ENCODE data around the gene LIPC. TPM values are rescaled to one million over a fixed set of nuclear protein-coding genes. Genes with fewer than 3 reads are reported as not detected.

LIPC gene
- total and polyA plus RNA-seq, 2 experiments from 2014 or later, result not detected

DNA sequence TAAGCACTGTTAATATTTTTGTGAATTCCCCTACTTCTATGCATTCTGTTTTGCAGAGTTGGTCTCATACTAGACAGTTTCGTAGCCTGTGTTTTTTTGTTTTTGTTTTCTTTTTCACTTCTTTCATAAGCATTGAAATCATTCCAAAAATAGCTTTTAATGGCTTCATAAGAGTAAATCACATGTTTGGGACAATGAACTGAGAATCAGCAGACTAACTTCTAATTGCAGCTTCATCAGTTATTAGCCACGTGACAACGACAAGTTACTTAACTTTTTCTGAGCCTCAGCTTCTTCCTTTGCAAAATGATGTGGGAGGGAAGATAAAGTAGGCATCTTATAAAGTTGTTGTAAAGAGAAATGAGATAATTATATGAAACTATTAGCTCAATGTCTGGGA lies 124.8 kb downstream of the LIPC start (continued):
- TF ChIP-seq, protein P1, sequence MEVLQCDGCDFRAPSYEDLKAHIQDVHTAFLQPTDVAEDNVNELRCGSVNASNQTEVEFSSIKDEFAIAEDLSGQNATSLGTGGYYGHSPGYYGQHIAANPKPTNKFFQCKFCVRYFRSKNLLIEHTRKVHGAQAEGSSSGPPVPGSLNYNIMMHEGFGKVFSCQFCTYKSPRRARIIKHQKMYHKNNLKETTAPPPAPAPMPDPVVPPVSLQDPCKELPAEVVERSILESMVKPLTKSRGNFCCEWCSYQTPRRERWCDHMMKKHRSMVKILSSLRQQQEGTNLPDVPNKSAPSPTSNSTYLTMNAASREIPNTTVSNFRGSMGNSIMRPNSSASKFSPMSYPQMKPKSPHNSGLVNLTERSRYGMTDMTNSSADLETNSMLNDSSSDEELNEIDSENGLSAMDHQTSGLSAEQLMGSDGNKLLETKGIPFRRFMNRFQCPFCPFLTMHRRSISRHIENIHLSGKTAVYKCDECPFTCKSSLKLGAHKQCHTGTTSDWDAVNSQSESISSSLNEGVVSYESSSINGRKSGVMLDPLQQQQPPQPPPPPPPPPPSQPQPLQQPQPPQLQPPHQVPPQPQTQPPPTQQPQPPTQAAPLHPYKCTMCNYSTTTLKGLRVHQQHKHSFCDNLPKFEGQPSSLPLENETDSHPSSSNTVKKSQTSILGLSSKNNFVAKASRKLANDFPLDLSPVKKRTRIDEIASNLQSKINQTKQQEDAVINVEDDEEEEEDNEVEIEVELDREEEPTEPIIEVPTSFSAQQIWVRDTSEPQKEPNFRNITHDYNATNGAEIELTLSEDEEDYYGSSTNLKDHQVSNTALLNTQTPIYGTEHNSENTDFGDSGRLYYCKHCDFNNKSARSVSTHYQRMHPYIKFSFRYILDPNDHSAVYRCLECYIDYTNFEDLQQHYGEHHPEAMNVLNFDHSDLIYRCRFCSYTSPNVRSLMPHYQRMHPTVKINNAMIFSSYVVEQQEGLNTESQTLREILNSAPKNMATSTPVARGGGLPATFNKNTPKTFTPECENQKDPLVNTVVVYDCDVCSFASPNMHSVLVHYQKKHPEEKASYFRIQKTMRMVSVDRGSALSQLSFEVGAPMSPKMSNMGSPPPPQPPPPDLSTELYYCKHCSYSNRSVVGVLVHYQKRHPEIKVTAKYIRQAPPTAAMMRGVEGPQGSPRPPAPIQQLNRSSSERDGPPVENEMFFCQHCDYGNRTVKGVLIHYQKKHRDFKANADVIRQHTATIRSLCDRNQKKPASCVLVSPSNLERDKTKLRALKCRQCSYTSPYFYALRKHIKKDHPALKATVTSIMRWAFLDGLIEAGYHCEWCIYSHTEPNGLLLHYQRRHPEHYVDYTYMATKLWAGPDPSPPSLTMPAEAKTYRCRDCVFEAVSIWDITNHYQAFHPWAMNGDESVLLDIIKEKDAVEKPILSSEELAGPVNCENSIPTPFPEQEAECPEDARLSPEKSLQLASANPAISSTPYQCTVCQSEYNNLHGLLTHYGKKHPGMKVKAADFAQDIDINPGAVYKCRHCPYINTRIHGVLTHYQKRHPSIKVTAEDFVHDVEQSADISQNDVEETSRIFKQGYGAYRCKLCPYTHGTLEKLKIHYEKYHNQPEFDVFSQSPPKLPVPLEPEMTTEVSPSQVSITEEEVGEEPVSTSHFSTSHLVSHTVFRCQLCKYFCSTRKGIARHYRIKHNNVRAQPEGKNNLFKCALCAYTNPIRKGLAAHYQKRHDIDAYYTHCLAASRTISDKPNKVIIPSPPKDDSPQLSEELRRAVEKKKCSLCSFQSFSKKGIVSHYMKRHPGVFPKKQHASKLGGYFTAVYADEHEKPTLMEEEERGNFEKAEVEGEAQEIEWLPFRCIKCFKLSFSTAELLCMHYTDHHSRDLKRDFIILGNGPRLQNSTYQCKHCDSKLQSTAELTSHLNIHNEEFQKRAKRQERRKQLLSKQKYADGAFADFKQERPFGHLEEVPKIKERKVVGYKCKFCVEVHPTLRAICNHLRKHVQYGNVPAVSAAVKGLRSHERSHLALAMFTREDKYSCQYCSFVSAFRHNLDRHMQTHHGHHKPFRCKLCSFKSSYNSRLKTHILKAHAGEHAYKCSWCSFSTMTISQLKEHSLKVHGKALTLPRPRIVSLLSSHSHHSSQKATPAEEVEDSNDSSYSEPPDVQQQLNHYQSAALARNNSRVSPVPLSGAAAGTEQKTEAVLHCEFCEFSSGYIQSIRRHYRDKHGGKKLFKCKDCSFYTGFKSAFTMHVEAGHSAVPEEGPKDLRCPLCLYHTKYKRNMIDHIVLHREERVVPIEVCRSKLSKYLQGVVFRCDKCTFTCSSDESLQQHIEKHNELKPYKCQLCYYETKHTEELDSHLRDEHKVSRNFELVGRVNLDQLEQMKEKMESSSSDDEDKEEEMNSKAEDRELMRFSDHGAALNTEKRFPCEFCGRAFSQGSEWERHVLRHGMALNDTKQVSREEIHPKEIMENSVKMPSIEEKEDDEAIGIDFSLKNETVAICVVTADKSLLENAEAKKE (CRISPR knock-in tag; IDR thresholded peaks at IDR 0.05), result no peak
- TF ChIP-seq EZH2phosphoT487 (IDR thresholded peaks at IDR 0.05; ENCODE audit: unreplicated experiment) (no peak), ZNF331 (CRISPR knock-in tag; IDR thresholded peaks at IDR 0.05; ENCODE audit: low read depth) (no peak), STAT1 (IDR thresholded peaks at IDR 0.05; ENCODE audit: unreplicated experiment) (no peak), NANOG (IDR thresholded peaks at IDR 0.05; ENCODE audit: borderline replicate concordance) (no peak), ZNF114 (CRISPR knock-in tag; IDR thresholded peaks at IDR 0.05) (no peak), CREB1 (CRISPR knock-in tag; IDR thresholded peaks at IDR 0.05; ENCODE audit: low read depth) (no peak)
- TF ChIP-seq, protein P2, sequence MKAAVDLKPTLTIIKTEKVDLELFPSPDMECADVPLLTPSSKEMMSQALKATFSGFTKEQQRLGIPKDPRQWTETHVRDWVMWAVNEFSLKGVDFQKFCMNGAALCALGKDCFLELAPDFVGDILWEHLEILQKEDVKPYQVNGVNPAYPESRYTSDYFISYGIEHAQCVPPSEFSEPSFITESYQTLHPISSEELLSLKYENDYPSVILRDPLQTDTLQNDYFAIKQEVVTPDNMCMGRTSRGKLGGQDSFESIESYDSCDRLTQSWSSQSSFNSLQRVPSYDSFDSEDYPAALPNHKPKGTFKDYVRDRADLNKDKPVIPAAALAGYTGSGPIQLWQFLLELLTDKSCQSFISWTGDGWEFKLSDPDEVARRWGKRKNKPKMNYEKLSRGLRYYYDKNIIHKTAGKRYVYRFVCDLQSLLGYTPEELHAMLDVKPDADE (IDR thresholded peaks at IDR 0.05), result no peak

DNA sequence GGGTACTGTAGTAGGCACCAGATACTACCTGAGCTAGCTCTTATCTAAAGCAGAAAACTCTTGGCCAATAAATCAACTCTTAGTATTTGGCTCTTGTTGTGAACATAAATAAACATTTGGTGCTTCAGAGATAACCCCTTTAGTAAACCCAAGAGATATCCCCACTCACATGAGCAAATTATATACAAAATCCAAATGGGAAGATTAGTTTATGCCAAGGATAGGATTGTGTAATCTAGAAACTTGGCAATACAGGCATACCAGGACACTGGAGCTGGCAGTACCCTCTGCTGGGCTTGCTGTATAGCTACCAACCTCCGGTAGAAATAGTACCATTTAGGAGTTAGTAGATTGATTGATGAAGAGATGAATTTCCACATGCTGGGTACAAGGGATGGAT lies 127.0 kb downstream of the LIPC start:
- Histone ChIP-seq H3F3A (replicated peaks; ENCODE audit: low read depth) (no peaks in the 10 kb centered on the region), H3K27ac (ENCODE audit: low read depth) (no peak overlapping the region), H3K4me2 (no peak overlapping the region), H2AFZ (no peak overlapping the region), H3K79me2 (replicated peaks; ENCODE audit: insufficient read depth) (no peaks in the 10 kb centered on the region), H3K9me2 (ENCODE audit: insufficient read depth) (0 out of 2 replicates have a peak, but pooled peaks cover 5% of the 10 kb centered on the region), H4K20me1 (replicated peaks; ENCODE audit: insufficient read depth) (no peaks in the 10 kb centered on the region), H3K4me1 (ENCODE audit: insufficient read depth) (peaks cover 11% of the 10 kb centered on the region), H3K36me3 (ENCODE audit: insufficient read depth) (no peaks in the 10 kb centered on the region; the same call in 1 of the 2 replicates), H3K27me3 (ENCODE audit: insufficient read depth) (no peaks in the 10 kb centered on the region), H3K4me3 (no peak overlapping the region)
- DNase-seq (ENCODE audit: low spot score) (no peak), ATAC-seq (no peak)
- Mint-ChIP-seq H3K9me3 (peaks cover 10% of the 10 kb centered on the region; the same call in 2 of the 3 replicates), H3K36me3 (ENCODE audit: low read depth) (peaks cover 5% of the 10 kb centered on the region; the same call in 1 of the 3 replicates), H3K4me3 (no peak overlapping the region), H3K4me1 (peaks cover 24% of the 10 kb centered on the region), H3K27me3 (ENCODE audit: insufficient read depth, low read depth, poor library complexity) (peaks cover 2% of the 10 kb centered on the region), H3K27ac (no peak overlapping the region)
- TF ChIP-seq, protein P3, sequence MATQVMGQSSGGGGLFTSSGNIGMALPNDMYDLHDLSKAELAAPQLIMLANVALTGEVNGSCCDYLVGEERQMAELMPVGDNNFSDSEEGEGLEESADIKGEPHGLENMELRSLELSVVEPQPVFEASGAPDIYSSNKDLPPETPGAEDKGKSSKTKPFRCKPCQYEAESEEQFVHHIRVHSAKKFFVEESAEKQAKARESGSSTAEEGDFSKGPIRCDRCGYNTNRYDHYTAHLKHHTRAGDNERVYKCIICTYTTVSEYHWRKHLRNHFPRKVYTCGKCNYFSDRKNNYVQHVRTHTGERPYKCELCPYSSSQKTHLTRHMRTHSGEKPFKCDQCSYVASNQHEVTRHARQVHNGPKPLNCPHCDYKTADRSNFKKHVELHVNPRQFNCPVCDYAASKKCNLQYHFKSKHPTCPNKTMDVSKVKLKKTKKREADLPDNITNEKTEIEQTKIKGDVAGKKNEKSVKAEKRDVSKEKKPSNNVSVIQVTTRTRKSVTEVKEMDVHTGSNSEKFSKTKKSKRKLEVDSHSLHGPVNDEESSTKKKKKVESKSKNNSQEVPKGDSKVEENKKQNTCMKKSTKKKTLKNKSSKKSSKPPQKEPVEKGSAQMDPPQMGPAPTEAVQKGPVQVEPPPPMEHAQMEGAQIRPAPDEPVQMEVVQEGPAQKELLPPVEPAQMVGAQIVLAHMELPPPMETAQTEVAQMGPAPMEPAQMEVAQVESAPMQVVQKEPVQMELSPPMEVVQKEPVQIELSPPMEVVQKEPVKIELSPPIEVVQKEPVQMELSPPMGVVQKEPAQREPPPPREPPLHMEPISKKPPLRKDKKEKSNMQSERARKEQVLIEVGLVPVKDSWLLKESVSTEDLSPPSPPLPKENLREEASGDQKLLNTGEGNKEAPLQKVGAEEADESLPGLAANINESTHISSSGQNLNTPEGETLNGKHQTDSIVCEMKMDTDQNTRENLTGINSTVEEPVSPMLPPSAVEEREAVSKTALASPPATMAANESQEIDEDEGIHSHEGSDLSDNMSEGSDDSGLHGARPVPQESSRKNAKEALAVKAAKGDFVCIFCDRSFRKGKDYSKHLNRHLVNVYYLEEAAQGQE (IDR thresholded peaks at IDR 0.05; ENCODE audit: unreplicated experiment), result no peak
- TF ChIP-seq STAT1 (IDR thresholded peaks at IDR 0.05; ENCODE audit: unreplicated experiment), result no peak
- TF ChIP-seq EZH2 (IDR thresholded peaks at IDR 0.05; ENCODE audit: low read depth, unreplicated experiment), result no peak
- TF ChIP-seq, protein P4, sequence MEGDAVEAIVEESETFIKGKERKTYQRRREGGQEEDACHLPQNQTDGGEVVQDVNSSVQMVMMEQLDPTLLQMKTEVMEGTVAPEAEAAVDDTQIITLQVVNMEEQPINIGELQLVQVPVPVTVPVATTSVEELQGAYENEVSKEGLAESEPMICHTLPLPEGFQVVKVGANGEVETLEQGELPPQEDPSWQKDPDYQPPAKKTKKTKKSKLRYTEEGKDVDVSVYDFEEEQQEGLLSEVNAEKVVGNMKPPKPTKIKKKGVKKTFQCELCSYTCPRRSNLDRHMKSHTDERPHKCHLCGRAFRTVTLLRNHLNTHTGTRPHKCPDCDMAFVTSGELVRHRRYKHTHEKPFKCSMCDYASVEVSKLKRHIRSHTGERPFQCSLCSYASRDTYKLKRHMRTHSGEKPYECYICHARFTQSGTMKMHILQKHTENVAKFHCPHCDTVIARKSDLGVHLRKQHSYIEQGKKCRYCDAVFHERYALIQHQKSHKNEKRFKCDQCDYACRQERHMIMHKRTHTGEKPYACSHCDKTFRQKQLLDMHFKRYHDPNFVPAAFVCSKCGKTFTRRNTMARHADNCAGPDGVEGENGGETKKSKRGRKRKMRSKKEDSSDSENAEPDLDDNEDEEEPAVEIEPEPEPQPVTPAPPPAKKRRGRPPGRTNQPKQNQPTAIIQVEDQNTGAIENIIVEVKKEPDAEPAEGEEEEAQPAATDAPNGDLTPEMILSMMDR (conservative IDR thresholded peaks at IDR 0.05; ENCODE audit: low read depth in 2 of 2), result no peak
